K562 (cell line): ENCODE results near the gene PTHLH. TPM values are rescaled to one million over a fixed set of nuclear protein-coding genes. Genes with fewer than 3 reads are reported as not detected.

Experiments used
- ATAC-seq: fragments of 200-7000 bp; cut with Tn5 transposase; 3 replicates; pipeline ENCODE4 v1.9.1; 2020; ENCODE audit warnings: moderate library complexity
- BruUV-seq: library from RNA; stranded (reverse); fragments of 400-500 nt; replicated peaks from 2 replicates; lab custom pipeline; 2021; lab: Mats Ljungman, UMichigan
- CTCF ChIA-PET: fragments of 300-600 bp; formaldehyde crosslinking; extraction: SDS; loops from one replicate; lab custom pipeline; 2021; ENCODE audit warnings: low intra/inter-chr PET ratio; lab: Yijun Ruan, JAX
- POLR2A ChIA-PET: fragments of 300-600, 350-650 bp; sonication (Branson Sonifier 250); formaldehyde crosslinking; extraction: SDS; loops from one replicate; lab custom pipeline; 2021; ENCODE audit warnings: antibody characterized with exemption, inconsistent platforms; lab: Yijun Ruan, JAX
- DNase-seq, 4 experiments: peaks; one replicate each; pipeline versions ENCODE4 v3.0.0 to v3.0.0-alpha.2; 2011 to 2018; ENCODE audit warnings: low spot score in 3 of 4, mixed read lengths in 3 of 4; ENCODE audit errors: extremely low read depth in 1 of 4
- FAIRE-seq: peaks from 2 replicates; lab custom pipeline; 2011; peaks lifted over from hg19 to GRCh38; lab: Jason Lieb, UNC
- H2AFZ ChIP-seq: 2 replicates; pipeline ENCODE4 v1.6.0; 2011; ENCODE audit warnings: low read depth, low read length, control low read depth, inconsistent platforms
- H3K27ac ChIP-seq: fragments of 200-600 bp; 3 replicates; pipeline ENCODE4 v1.8.0; 2011; ENCODE audit warnings: low read depth, mild to moderate bottlenecking, control low read depth, inconsistent platforms, low read length, moderate library complexity, mixed read lengths; ENCODE audit errors: extremely low read depth
- H3K27me3 ChIP-seq, 2 experiments: fragments of 300-600 bp in 1 of 2; 2 replicates in 1 of 2; 3 replicates in 1 of 2; pipeline versions ENCODE4 v1.6.0 to v1.8.0; 2011; ENCODE audit warnings: inconsistent platforms in 2 of 2, low read length in 2 of 2, mild to moderate bottlenecking in 1 of 2, mixed read lengths in 1 of 2, moderate library complexity in 1 of 2; ENCODE audit not compliant: control insufficient read depth in 2 of 2, insufficient read depth in 2 of 2
- H3K36me3 ChIP-seq: fragments of 300-600 bp; 3 replicates; pipeline ENCODE4 v1.8.0; 2011; ENCODE audit warnings: mild to moderate bottlenecking, low read length, inconsistent platforms; ENCODE audit not compliant: control insufficient read depth, insufficient read depth
- H3K4me1 ChIP-seq, 2 experiments: fragments of 200-600 bp in 1 of 2; replicated peaks in 1 of 2; 2 replicates in 1 of 2; 3 replicates in 1 of 2; pipeline versions ENCODE4 v1.5.1 to v1.8.0; 2011; ENCODE audit warnings: inconsistent platforms in 2 of 2, low read length in 2 of 2, mild to moderate bottlenecking in 1 of 2, mixed read lengths in 1 of 2, moderate library complexity in 1 of 2; ENCODE audit not compliant: control insufficient read depth in 2 of 2, insufficient read depth in 2 of 2
- H3K4me2 ChIP-seq: 2 replicates; pipeline ENCODE4 v1.6.1; 2011; ENCODE audit warnings: low read length, control low read depth, inconsistent platforms, mixed read lengths; ENCODE audit not compliant: insufficient read depth
- H3K4me3 ChIP-seq: fragments of 200-600 bp; sonication (generic), shearing (Covaris generic); 2 replicates; pipeline ENCODE4 v1.5.1; 2016; ENCODE audit warnings: control low read depth, inconsistent platforms
- H3K79me2 ChIP-seq: fragments of 200-600 bp; 3 replicates; pipeline ENCODE4 v1.8.0; 2011; ENCODE audit warnings: low read length, inconsistent platforms; ENCODE audit not compliant: control insufficient read depth, insufficient read depth
- H3K9ac ChIP-seq, 2 experiments: 2 replicates each; pipeline versions ENCODE4 v1.6.0 to v1.6.1; 2011; ENCODE audit warnings: low read depth in 2 of 2, low read length in 2 of 2, control low read depth in 1 of 2, inconsistent platforms in 1 of 2, mild to moderate bottlenecking in 1 of 2, mixed read lengths in 1 of 2; ENCODE audit not compliant: insufficient read depth in 1 of 2
- H3K9me1 ChIP-seq: one replicate; pipeline ENCODE4 v1.6.0; 2011; ENCODE audit warnings: inconsistent platforms, mild to moderate bottlenecking, low read length, moderate library complexity; ENCODE audit not compliant: control insufficient read depth, insufficient read depth
- H3K9me3 ChIP-seq: replicated peaks from 2 replicates; pipeline ENCODE4 v1.5.1; 2011; ENCODE audit warnings: low read depth, low read length, inconsistent platforms; ENCODE audit not compliant: control insufficient read depth, insufficient read depth
- H4K20me1 ChIP-seq: replicated peaks from 2 replicates; pipeline ENCODE4 v1.6.1; 2011; ENCODE audit warnings: low read length, inconsistent platforms, mixed read lengths; ENCODE audit not compliant: control insufficient read depth, insufficient read depth
- ARNT ChIP-seq, 2 experiments: fragments of 450-650 bp; IDR thresholded peaks; 2 replicates each; pipeline ENCODE4 v1.6.1; 2016; ENCODE audit warnings: mild to moderate bottlenecking in 1 of 2
- CLOCK ChIP-seq: fragments of 250-450 bp; sonication (Bioruptor Pico); IDR thresholded peaks from 2 replicates; pipeline ENCODE4 v1.4.0; 2020; ENCODE audit warnings: mild to moderate bottlenecking, moderate library complexity, borderline replicate concordance
- CSDE1 ChIP-seq, 2 experiments: fragments of 450-650 bp; IDR thresholded peaks; 2 replicates each; pipeline ENCODE4 v1.6.1; 2016; ENCODE audit warnings: mild to moderate bottlenecking in 1 of 2
- ZBTB12 ChIP-seq: fragments of 250-450 bp; sonication (Bioruptor Pico); IDR thresholded peaks from 2 replicates; pipeline ENCODE4 v1.4.0; 2020
- ZNF318 ChIP-seq, 2 experiments: fragments of 450-650 bp; IDR thresholded peaks; 2 replicates each; pipeline ENCODE4 v1.6.1; 2016; ENCODE audit warnings: mild to moderate bottlenecking in 2 of 2, borderline replicate concordance in 1 of 2, low read depth in 1 of 2, moderate library complexity in 1 of 2
- ZNF449 ChIP-seq: fragments of 250-450 bp; sonication (Bioruptor Pico); IDR thresholded peaks from 2 replicates; pipeline ENCODE4 v1.8.0; 2022; ENCODE audit warnings: moderate library complexity, mild to moderate bottlenecking, inconsistent platforms
- WGBS: fragments of 100-300 bp; shearing (Covaris generic); methylation state at CpG from one replicate; pipeline ENCODE4 v1.1.6; 2016; ENCODE audit warnings: low coverage, mixed read lengths; ENCODE audit not compliant: insufficient coverage; ENCODE audit errors: missing lambda C conversion rate; 5-methylcytosine and 5-hydroxymethylcytosine counted together
- in situ Hi-C: fragments of 300-500 bp; cut with MboI; formaldehyde crosslinking; loops from 4 replicates; pipeline ENCODE4 v1.15.0; 2018; ENCODE audit warnings: inconsistent platforms, mixed read lengths
- intact Hi-C: fragments of 100-400 bp; cut with micrococcal nuclease; formaldehyde crosslinking; loops from 2 replicates; pipeline ENCODE4 v1.14.2; 2022
- polyA plus RNA-seq, 8 experiments: library from polyadenylated mRNA; depleted of rRNA in 4 of 8; stranded (reverse) in 5 of 8; unstranded in 3 of 8; fragments of >200 nt; fragmentation: Nextera tagmentation in 2 of 8; fragmentation: Illumina TruSeq in 1 of 8; extraction: Ambion mirVana in 2 of 8; extraction: Trizol in 1 of 8; gene quantifications; 2 replicates each; pipeline versions ENCODE4 v1.2.1 to v1.2.3, GENCODE V29; 2011 to 2014; ENCODE audit warnings: inconsistent platforms in 1 of 8, missing spikeins in 1 of 8
- total RNA-seq, 7 experiments: library from RNA; depleted of rRNA in 6 of 7; stranded (reverse); fragments of >200 nt in 6 of 7; fragmentation: Illumina TruSeq in 2 of 7; extraction: Trizol in 2 of 7; gene quantifications; 2 replicates each; pipeline versions ENCODE4 v1.2.1 to v1.2.3, GENCODE V29; 2011 to 2021; ENCODE audit warnings: low replicate concordance in 1 of 7

The PTHLH gene
- total and polyA plus RNA-seq, 9 of the 15 experiments (the other 6 are each of a cell fraction or from before 2014, with no cell fraction given) = 0.14 to 2.5 (median 0.74) TPM

GRCh38 chr12:27915536-27915935 is 57.0 kb downstream of the PTHLH start:
- Histone ChIP-seq H3K4me2 (no peak overlapping the region), H2AFZ (no peak overlapping the region), H3K27ac (no peak overlapping the region), H3K9ac (no peak overlapping the region), H3K4me1 (no peaks in the 10 kb centered on the region), H4K20me1 (no peaks in the 10 kb centered on the region), H3K9me1 (no peaks in the 10 kb centered on the region), H3K27me3 (no peaks in the 10 kb centered on the region), H3K4me3 (no peak overlapping the region), H3K79me2 (no peaks in the 10 kb centered on the region), H3K9me3 (no peaks in the 10 kb centered on the region), H3K36me3 (no peaks in the 10 kb centered on the region)
- BruUV-seq = no TSS peak
- ChIA-PET CTCF (no interaction called here), POLR2A (no interaction called here)
- no peak for ATAC-seq
- 18% methylated on average over 1 of the region's 1 CpG for WGBS
- no peak for DNase-seq
- intact Hi-C loops (no loop called here), in situ Hi-C loops (no loop called here)
- no peak for FAIRE-seq
- TF ChIP-seq CLOCK (no peak), CSDE1 (IDR thresholded peaks at IDR 0.05) (no peak), ZNF449 (CRISPR knock-in tag) (no peak), ZBTB12 (CRISPR knock-in tag) (no peak), ZNF318 (IDR thresholded peaks at IDR 0.05; ENCODE audit: borderline replicate concordance in 1 of 2, low read depth in 1 of 2) (no peak), ARNT (IDR thresholded peaks at IDR 0.05) (no peak)
